OCI-LY7 (cell line): ENCODE data around the gene TPO. TPM values are rescaled to one million over a fixed set of nuclear protein-coding genes. Genes with fewer than 3 reads are reported as not detected.

Experiments
- BruUV-seq: library from RNA; stranded (reverse); fragments of 400-500 nt; replicated peaks from 2 replicates; lab custom pipeline; 2021; lab: Mats Ljungman, UMichigan
- CTCF ChIA-PET: fragments of 300-600 bp; sonication (Branson Sonifier 250); formaldehyde crosslinking; loops from one replicate; lab custom pipeline; 2022; ENCODE audit warnings: antibody characterized with exemption; ENCODE audit not compliant: unreplicated experiment; lab: Charles Lee
- POLR2A ChIA-PET: fragments of 300-600 bp; sonication (Branson Sonifier 250); formaldehyde crosslinking; loops from one replicate; lab custom pipeline; 2022; ENCODE audit warnings: antibody characterized with exemption; lab: Charles Lee
- DNase-seq: peaks from one replicate; pipeline ENCODE4 v3.0.0-alpha.2; 2015; ENCODE audit warnings: low spot score
- H2AFZ ChIP-seq: fragments of 200-600 bp; sonication (generic), shearing (Covaris generic); 2 replicates; pipeline ENCODE4 v1.6.1; 2014; ENCODE audit warnings: mild to moderate bottlenecking, antibody characterized with exemption, low read length, moderate library complexity
- H3K27ac ChIP-seq: fragments of 200-600 bp; sonication (generic); 2 replicates; pipeline ENCODE4 v1.5.1; 2014; ENCODE audit warnings: mixed run types, low read depth, mild to moderate bottlenecking, moderate library complexity, low read length, inconsistent platforms; ENCODE audit not compliant: poor library complexity, severe bottlenecking
- H3K36me3 ChIP-seq: fragments of 200-600 bp; sonication (generic); 2 replicates; pipeline ENCODE4 v1.6.1; 2014; ENCODE audit warnings: mild to moderate bottlenecking, antibody characterized with exemption, low read length, moderate library complexity, mixed read lengths; ENCODE audit not compliant: insufficient read depth
- H3K4me1 ChIP-seq: fragments of 200-600 bp; sonication (generic); 2 replicates; pipeline ENCODE4 v1.5.1; 2014; ENCODE audit warnings: mild to moderate bottlenecking, low read length; ENCODE audit not compliant: insufficient read depth, poor library complexity, severe bottlenecking
- H3K4me2 ChIP-seq: fragments of 200-600 bp; sonication (generic); 2 replicates; pipeline ENCODE4 v1.6.1; 2014; ENCODE audit warnings: mild to moderate bottlenecking, low read length
- H3K4me3 ChIP-seq: fragments of 200-600 bp; sonication (generic); 2 replicates; pipeline ENCODE4 v1.5.1; 2014; ENCODE audit warnings: mild to moderate bottlenecking, low read depth, low read length; ENCODE audit not compliant: poor library complexity, severe bottlenecking
- H3K79me2 ChIP-seq: fragments of 200-600 bp; sonication (generic); 2 replicates; pipeline ENCODE4 v1.6.1; 2016; ENCODE audit warnings: low read depth, mild to moderate bottlenecking, low read length, moderate library complexity, mixed read lengths; ENCODE audit not compliant: insufficient read depth
- H3K9me2 ChIP-seq: fragments of 200-600 bp; sonication (generic); 2 replicates; pipeline ENCODE4 v1.6.1; 2016; ENCODE audit warnings: mild to moderate bottlenecking, low read length, mixed read lengths; ENCODE audit not compliant: insufficient read depth
- H3K9me3 ChIP-seq: fragments of 200-600 bp; sonication (generic); 2 replicates; pipeline ENCODE4 v1.6.1; 2014; ENCODE audit warnings: mild to moderate bottlenecking, mixed run types, low read length, mixed read lengths
- H4K20me1 ChIP-seq: fragments of 200-600 bp; sonication (generic); 2 replicates; pipeline ENCODE4 v1.6.1; 2014; ENCODE audit warnings: mild to moderate bottlenecking, antibody characterized with exemption, low read length, moderate library complexity, mixed read lengths; ENCODE audit not compliant: insufficient read depth
- CTCF ChIP-seq: fragments of 200-600 bp; sonication (generic); conservative IDR thresholded peaks from 2 replicates; pipeline ENCODE4 v1.5.1; 2014; ENCODE audit warnings: mild to moderate bottlenecking, antibody characterized with exemption, low read length, moderate library complexity, mixed read lengths
- EZH2phosphoT487 ChIP-seq: fragments of 200-600 bp; sonication (generic); IDR thresholded peaks from 2 replicates; pipeline ENCODE4 v1.6.1; 2018; ENCODE audit warnings: low read depth, borderline replicate concordance, mild to moderate bottlenecking, mixed run types, antibody characterized with exemption, low read length, moderate library complexity, mixed read lengths
- intact Hi-C: fragments of 100-400 bp; cut with micrococcal nuclease; formaldehyde crosslinking; loops from one replicate; pipeline ENCODE4 v1.10.0; 2022; ENCODE audit not compliant: unreplicated experiment
- total RNA-seq, 2 experiments: library from RNA; depleted of rRNA in 1 of 2; stranded (reverse); fragments of >200 nt in 1 of 2; shearing (Covaris generic) in 1 of 2; gene quantifications; 2 replicates each; pipeline ENCODE4 v1.2.3, GENCODE V29; 2014 to 2022

The TPO gene
- total RNA-seq, 2 experiments from 2014 or later: not detected

DNA sequence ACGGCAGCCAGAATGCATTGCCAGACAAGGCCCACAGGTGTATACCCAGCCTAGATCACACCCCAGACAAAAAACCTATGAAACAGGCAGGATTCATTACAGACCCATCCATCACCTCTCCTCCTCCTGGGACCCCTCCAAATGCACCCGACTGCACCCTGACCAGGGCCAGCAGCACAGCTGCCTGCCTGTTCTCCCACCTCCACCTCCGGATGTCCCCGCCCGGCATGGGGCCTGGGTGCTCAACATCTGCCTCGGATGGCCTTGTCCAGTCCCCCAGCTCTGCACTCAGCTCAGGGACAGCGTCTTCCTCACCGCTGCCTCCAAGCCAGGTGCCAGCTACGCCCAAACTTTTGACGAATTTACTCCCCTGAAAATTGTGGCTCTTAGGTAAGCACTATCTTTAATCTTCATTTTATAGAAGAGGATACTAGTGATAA is 91.1 kb downstream of the TPO start:
- DNase-seq: no peak
- no peaks in the 10 kb centered on the region for H3K4me1 ChIP-seq
- H3K4me3 ChIP-seq: no peak overlapping the region
- H3K9me3 ChIP-seq: no peaks in the 10 kb centered on the region
- no peaks in the 10 kb centered on the region for H3K36me3 ChIP-seq
- ChIA-PET CTCF (no interaction called here), POLR2A (no interaction called here)
- H2AFZ ChIP-seq: no peak overlapping the region
- no peaks in the 10 kb centered on the region for H4K20me1 ChIP-seq
- no peaks in the 10 kb centered on the region for H3K9me2 ChIP-seq
- no TSS peak for BruUV-seq
- intact Hi-C loops: no loop called here
- no peak overlapping the region for H3K4me2 ChIP-seq
- no peak for TF ChIP-seq EZH2phosphoT487
- no peak for TF ChIP-seq CTCF
- no peaks in the 10 kb centered on the region for H3K79me2 ChIP-seq
- H3K27ac ChIP-seq: no peak overlapping the region

GRCh38 chr2:1505031-1505441 is 91.8 kb downstream of the TPO start:
- TF ChIP-seq EZH2phosphoT487 (no peak), CTCF (no peak)
- no peaks in the 10 kb centered on the region for H4K20me1 ChIP-seq
- ChIA-PET CTCF (no interaction called here), POLR2A (no interaction called here)
- H2AFZ ChIP-seq: no peak overlapping the region
- intact Hi-C loops: no loop called here
- no peak overlapping the region for H3K4me3 ChIP-seq
- no peaks in the 10 kb centered on the region for H3K79me2 ChIP-seq
- no peaks in the 10 kb centered on the region for H3K4me1 ChIP-seq
- DNase-seq: no peak
- H3K36me3 ChIP-seq: no peaks in the 10 kb centered on the region
- no peaks in the 10 kb centered on the region for H3K9me3 ChIP-seq
- H3K27ac ChIP-seq: no peak overlapping the region
- H3K4me2 ChIP-seq: no peak overlapping the region
- H3K9me2 ChIP-seq: no peaks in the 10 kb centered on the region
- no TSS peak for BruUV-seq

- POLR2A ChIA-PET: no interaction called here
- Histone ChIP-seq H3K4me3 (no peak overlapping the region), H3K79me2 (no peaks in the 10 kb centered on the region), H3K9me2 (no peaks in the 10 kb centered on the region), H3K27ac (no peak overlapping the region), H3K36me3 (no peaks in the 10 kb centered on the region), H2AFZ (no peak overlapping the region), H3K4me1 (no peaks in the 10 kb centered on the region), H4K20me1 (no peaks in the 10 kb centered on the region), H3K9me3 (no peaks in the 10 kb centered on the region), H3K4me2 (no peak overlapping the region)
- intact Hi-C loops: no loop called here
- no peak for TF ChIP-seq CTCF
- TF ChIP-seq EZH2phosphoT487: no peak
- no peak for DNase-seq
- no TSS peak for BruUV-seq
- CTCF ChIA-PET: no interaction called here
Observed at GRCh38 chr2:1509271-1510065, 96.2 kb downstream of the TPO start.
